Measurements from ENCODE around the gene PRSS2.

- no peak for TF ChIP-seq CTCF (IDR thresholded peaks at IDR 0.05; ENCODE audit: low read depth, low read length, poor library complexity, severe bottlenecking)
- TF ChIP-seq EZH2phosphoT487 (IDR thresholded peaks at IDR 0.05; ENCODE audit: borderline replicate concordance, low read length), result no peak
Measured at GRCh38 chr7:142787034-142787768, 16.4 kb downstream of the PRSS2 start.
